ENCODE results near the gene HIVEP3.

GRCh38 chr1:41473738-41474362 is 444.9 kb downstream of the HIVEP3 start:
- TF ChIP-seq ZNF274 (IDR thresholded peaks at IDR 0.05; ENCODE audit: low read depth, low read length), result no peak
- no peak for TF ChIP-seq YY1 (IDR thresholded peaks at IDR 0.05; ENCODE audit: insufficient read depth, insufficient read length)
- no peak for TF ChIP-seq SUZ12 (IDR thresholded peaks at IDR 0.05; ENCODE audit: extremely low read depth, insufficient read depth, insufficient read length)
